GM19438 (cell line): Measurements from ENCODE around the gene TMEM217.
"Not testable (repeated sequence)": the region's sequence is repeated elsewhere in the genome, so short reads cannot be mapped to it uniquely, and the experiment has no call there.

Source experiments
- ATAC-seq: cut with Tn5 transposase; IDR thresholded peaks from one replicate; pipeline ENCODE4 v1.9.1; 2021; ENCODE audit warnings: low read depth; ENCODE audit not compliant: unreplicated experiment

TMEM217 gene

DNA sequence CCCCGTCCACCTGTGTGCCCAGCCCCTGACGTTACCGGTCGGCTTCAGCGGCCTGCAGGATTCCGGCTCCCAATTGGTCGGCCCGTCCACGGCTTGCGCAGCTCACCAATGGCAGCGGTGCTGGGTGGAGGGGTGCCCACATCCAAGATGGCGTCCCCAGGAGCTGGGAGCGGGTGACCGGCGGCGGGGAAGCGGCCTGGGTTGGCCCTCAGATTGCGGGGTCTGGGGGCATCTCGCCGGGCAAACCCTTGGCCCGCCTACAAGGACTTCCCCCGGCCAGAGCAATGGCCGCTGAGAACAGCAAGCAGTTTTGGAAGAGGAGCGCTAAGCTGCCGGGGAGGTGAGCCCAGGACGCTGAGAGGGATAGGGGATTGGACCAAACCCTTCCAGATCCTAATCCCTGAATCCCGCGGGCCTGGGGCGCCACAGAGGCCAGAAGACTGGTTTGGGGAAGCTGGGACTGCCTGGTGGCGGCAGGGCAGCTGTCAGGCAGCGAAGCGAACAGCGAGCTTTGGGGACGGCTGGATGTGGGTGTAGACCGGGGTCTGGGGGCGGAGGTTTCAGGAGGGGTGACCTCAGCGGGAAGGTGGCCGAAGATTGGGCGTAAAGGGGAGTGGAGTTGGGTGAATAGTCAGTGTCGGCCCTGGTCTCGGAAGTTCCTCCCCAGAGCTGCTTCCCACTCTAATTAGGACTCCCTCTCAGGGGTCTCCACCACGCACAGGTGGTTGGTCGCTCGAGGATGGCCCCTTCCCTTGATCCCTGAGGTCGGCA is at the start of gene TMEM217, which contains the start of gene TBC1D22B:
TMEM217 (minus strand) TSS at position 511 of the 771 bp plus-strand sequence. CDS start 39,114 bp downstream, outside the sequence.
TBC1D22B (plus strand) TSS at position 139 of the 771 bp plus-strand sequence; CDS start at position 285, 146 bp downstream.
- ATAC-seq, result peak; percentile 99

DNA sequence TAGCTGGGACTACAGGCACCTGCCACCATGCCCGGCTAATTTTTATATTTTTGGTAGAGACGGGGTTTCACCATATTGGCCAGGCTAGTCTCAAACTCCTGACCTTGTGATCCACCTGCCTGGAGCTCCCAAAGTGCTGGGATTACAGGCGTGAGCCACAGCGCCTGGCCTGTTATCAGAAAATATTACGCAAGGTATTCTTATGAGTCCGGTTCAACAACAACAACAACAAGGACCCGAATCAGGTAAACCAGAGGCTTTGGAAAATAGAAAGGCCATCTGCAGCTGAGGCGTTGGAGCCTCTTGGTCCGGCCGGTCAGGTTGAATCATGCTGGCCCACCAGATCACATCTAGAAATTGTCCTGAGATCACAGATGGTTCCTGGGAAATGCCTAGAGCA is 49.5 kb upstream of the TMEM217 start:
- not testable (repeated sequence) for ATAC-seq

DNA sequence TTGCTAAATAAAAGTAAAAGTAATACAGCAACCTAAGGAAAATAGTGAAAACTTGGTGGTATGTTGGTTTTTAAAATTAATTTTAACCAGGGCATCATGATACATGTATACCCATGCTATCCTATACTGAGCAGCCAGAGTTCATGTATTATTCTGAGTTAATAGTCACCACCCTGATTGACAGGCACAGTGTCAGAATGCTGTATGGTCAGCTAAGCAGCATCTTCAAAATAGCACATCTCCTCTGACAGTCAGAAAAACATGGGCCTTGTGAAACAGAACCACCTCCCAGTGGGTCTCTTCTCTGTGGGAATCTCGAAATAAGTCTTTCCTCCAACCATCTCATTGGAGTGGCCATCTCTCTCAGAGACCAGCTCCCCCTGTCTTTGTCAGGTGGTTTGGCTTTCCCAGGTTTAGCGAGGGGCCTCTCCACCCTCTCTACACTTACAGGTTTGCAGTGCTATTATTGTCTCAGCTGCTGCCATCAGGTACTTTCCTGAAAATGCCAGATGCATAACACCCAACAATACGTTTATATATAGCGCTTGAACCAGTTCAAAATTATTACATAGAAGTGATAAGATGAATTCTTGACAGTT is 48.8 kb upstream of the TMEM217 start:
- ATAC-seq, result no peak

DNA sequence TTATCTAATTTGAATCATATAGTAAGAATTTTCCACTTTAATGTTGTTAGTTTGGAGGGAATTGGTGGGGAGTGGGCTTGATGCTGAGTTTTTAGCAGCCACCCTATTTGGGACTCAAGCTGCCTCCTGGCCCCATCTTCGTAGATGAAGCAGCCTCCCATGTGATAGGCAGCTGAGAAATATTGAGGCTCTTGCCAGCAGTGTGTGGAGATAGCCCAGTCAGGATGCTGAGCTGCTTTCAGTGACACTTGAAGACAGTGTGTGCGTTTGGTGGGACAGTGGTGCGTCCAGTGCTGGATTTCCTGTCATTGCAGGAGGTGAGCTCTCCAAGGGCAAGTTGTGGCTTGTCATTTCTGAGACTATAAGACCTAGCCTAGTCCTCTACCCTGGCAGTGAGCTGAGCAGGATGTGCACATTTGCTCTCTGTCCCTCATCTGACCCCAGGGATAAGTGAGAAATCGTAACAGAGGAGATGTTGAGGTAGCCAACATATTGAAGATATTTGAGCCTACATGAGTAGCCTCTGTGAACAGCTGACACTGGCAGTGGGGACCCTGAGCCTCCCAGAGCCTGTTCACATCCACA is 48.0 kb upstream of the TMEM217 start:
- ATAC-seq, result no peak

DNA sequence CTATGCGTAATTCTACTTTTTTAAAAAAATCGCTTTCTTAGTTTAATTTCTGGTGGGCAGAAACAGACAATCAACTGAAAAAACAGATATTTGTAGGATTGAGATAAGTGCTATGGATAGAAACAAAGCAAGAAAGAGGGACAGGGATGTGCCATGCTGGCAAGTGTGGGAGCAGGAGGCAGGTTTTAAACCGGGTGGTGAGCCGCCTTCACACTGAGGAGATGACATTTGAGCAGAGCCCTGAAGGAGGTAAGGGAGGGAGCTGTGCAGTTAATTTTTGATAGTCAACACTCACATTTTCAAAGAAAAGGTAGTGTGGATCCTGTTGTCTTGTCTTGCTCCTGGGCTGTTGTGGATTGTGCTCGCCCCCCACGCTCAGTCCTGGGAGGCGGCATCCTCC is 46.8 kb upstream of the TMEM217 start:
- no peak for ATAC-seq

DNA sequence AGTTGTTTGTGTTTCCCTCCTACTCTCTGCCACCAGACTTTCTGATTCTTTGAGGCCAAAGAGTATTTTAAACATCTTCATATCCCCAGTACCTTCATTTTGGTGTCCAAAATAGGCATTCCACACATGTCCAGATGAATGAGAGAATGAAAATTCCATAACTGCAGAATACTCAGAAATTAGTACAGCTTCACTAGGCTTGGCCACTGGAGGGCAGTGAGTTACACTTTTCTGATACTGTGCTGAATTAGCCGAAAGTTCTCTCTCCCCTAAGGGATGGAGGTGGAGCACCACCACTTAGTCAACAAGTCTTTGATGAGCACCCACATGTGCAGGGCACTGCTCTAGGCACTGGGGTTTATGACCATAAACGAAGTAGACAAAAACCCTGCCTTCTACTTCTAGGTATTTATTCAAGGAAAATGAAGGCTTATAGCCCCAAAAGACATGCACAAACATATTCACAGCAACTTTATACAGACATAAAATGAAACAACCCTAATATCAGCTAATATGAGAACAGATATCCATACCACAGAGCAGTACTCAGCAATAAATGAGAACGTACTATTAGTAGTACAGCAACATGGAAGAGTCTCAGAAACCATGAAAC is 46.1 kb upstream of the TMEM217 start:
- no peak for ATAC-seq

DNA sequence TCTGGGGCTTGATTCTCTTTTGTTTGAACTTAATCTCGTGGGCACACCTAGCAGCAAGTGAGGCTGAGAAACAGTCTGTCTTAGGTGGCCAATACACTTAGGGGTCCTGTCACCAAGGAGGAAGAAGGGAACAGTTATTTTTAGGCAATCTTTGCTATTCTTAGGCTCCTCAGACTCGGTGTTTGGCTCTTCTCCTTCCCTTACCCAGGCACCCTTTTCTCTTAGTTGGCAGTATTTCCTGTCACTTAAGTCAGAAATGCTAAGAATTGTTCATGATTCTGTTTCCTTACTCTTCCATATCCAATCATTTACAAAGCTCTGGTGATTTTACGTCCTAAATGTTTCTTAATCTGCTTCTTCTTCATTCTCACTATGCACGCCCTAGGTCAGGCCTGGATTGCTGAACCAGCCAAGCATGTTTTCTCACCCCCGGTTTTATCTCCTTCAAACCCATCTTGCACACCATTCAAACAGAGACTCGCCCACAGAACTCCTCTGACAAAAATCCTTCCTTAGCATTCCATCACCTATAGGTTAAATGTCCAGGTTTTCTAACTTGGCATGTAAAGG is 45.2 kb upstream of the TMEM217 start:
- ATAC-seq, result no peak

DNA sequence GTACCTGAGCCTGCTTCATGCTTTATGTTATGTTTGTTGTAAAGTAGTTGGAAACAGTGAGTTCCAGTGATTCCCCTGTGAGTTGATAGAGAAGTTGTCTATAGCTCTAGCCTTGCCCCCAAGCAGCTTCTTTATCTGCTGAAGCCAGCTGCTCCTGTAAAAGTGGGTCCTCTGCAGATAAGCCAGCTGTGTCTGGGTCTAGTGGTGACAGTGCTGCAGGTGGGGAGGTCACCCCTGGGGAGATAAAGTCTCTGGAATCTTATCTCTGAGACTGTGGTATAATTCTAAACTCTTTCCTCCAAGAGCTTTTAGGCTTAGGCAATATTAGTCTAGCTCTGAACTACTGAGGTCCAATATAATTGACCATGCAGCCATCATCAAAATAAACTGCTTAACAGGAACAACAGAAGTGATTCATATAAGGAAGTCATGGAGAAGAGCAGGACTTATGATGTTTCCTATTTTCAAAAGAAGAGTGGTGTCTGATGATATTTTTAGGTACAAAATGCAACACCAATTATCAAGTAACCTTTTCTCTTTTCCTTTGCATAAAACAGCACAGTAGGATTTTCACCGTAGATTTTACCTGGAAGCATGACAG is 44.2 kb upstream of the TMEM217 start:
- ATAC-seq, result no peak

DNA sequence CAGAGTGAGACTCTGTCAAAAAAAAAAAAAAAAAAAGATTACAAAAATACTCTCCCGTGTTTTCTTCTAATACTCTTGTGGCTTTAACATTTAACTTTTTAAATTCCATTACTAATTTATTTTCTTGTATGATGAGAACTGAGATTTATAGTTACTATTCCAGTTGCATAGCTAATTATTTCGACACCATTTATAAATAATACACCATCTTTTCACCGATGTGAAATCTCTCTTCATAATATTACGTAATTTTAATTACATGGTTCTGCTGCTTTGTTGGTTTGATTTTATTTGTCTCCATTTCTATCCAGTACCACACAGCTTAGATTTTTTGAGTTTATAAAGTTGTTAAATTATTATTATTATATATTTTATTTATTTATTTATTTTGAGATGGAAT is 42.0 kb upstream of the TMEM217 start:
- ATAC-seq, result no peak

DNA sequence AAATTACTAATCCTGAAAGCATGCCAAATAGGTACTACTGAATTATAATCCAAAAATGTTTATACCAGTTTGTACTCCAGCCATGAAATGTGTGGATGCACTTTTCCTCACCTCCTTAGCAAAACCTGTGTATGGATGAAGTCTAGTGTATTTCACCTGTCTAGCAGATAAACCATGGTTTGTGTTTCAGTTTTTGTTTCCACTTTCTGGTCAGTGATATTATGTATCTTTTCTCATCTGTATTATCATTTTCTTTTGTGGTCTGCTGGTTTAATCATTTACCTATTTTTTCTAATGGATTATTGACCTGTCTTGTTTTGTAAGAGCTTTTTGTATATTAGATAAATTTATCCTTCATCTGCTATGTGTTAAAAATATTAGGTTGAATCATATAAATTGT is 41.0 kb upstream of the TMEM217 start:
- no peak for ATAC-seq

DNA sequence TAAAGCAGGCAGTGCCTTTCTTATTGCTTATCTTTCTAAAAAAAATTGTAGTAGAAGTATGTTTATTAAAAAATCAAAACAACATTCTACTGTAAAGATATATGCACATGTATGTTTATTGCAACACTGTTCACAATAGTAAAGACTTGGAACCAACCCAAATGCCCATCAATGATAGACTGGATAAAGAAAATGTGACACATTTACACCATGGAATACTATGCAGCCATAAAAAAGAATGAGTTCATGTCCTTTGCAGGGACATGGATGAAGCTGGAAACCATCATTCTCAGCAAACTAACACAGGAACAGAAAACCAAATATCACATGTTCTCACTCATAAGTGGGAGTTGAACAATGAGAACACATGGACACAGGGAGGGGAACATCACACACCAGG is 39.7 kb upstream of the TMEM217 start:
- not testable (repeated sequence) for ATAC-seq

DNA sequence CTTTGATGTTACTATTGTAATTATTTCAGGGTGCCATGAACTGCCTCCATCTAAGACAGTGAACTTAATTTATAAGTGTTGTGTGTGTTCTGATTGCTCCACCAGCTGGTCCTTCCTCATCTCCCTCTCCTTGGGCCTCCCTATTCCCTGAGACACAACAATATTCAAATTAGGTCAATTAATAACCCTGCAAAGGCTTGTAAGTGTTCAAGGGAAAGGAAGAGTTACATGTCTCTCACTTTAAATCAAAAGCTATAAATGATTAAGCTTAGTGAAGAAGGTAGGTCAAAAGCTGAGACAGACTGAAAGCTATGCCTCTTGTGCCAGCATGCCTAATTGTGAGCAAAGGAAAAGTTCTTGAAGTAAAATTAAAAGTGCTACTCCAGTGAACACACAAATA is 35.5 kb upstream of the TMEM217 start:
- no peak for ATAC-seq

DNA sequence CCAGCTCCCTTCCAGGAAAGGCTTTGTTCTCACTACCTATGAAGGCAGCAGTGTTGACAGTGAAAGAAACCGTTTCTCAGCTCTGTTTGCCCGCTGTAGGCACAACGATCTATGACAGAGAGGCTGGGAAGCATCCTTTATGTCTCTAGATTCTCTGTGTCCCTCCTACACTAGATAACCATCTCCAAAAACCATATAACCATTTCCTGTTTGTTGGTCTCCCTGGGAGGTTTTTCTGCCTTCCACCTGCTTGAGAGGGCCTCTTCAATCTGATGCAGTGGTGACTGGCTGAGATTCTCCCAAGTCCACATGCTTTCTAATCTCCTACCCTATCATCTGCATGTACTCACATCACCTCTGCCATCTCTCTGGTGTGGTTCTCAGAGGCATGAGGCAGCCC is 32.0 kb upstream of the TMEM217 start:
- ATAC-seq, result no peak

DNA sequence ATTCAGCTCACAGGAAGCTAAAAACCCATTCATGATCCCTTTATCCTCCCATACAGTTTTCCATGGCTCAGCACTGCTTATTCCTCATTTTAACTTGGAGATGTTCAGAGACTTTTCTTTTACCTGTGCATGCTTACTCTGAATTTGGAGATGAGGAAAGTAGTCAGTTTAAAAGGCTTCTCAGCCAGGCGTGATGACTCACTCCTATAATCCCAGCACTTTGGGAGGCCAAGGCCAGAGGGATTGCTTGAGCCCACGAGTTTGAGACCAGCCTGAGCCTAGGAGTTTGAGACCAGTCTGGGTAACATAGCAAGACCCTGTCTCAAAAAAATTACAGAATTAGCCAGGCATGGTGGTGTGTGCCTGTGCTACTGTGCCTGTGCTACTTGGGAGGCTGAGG is 30.3 kb upstream of the TMEM217 start:
- ATAC-seq, result no peak

DNA sequence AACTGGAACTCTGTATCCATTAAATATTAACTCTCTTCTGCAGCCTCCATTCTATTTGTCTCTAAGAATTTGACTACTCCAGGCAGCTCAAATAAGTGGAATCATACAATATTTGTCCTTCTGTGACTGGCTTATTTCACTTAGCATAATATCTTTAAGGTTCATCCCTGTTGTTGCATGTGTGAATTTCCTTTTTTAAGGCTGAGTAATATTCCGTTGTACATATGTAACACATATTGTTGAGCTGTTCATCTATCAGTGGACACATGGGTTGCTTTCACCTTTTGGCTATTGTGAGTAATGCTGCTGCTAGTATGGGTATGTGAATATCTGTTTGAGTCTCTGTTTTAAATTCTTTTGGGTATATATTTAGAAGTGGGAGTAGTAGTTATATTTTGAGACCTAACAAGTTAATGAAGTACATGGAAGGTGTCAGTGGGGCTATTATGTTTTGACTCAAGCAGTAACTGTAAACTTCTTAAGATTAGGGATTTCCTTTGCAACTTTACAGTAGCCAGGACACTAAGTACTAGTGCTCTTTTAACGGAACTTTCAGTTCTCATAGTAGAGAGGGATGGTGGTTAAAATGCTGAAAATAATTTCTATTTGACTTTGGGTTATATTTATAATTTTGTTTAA is 29.7 kb upstream of the TMEM217 start:
- ATAC-seq, result no peak

DNA sequence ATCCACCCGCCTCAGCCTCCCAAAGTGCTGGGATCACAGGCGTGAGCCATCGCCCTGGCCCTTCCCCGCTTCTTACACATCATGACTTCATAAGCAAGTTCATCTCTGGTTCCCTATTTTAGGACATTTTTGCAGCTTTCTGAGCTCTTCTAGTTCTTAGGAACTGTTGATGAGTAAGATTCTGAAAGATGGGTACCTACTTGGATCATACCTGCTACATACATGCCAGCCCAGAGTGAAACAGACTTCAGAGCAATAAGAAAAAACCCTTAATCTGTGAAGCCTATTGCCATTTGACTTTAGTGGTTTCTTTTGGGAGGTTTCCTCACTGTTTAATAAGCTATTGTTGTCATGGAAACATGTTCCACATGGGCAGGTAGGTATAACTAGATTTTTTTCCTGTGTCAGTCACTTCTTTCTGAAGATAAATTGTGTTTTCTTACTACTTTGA is 27.9 kb upstream of the TMEM217 start:
- ATAC-seq, result no peak

DNA sequence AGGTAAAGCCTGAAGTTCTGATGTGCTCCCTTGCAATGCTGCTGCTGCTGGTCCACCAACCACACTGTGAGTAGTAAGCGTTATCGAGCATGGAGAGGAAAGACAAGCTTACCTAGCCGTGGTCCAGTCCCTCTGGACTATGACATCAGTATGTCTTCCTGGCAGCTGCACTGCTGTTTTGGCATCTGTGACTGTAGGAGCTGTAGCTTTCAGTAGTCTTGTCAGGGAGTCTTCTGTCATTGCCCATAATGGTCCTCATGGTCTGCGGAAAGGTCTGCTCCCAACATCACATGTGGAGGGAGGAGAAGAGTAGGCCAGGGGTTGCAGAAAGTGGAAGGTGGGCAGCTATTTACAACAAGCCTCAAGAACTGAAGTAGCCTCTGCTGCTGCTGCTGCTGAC is 26.8 kb upstream of the TMEM217 start:
- ATAC-seq, result no peak

DNA sequence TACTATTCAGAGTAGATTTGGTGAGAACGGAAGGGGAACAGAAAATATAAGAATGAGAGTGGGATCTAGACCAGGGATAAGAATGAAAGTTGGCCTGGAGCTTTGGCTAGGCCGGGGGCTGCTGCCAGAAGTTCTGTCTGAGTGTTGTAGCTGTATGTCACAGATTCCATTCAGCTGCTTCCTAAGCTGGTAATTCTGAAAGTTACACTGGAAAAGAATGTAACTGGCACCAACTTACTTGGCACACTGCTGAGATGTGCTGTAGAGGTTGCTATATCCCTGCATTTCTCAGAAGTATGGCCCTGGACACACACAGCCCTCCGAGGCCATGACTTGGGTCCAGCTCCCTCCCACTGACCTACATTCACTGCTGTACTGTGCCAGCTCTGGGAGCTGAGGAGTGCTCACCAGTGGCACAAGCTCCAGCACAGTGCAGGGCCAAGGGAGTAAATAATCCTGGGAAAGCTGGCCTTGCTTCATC is 25.8 kb upstream of the TMEM217 start:
- ATAC-seq, result no peak

DNA sequence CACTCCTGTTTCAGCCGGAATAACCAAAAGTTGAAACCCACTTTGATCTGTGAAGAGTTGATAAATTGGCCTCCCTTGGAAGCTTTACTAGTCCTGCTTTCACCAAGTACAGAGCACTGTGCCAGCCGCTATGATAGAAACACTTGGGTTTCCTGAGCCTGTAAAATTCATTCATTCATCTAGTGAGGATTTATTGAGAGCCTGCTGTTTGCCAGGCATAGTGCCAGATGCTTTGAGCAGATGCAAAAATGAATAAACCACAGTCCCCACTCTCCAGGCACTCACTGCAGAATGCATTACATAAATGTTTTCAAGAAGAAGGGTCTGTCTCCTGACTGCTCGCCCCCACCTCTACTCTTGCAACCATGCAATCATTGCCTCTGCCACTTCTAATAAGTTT is 25.3 kb upstream of the TMEM217 start:
- ATAC-seq, result no peak

DNA sequence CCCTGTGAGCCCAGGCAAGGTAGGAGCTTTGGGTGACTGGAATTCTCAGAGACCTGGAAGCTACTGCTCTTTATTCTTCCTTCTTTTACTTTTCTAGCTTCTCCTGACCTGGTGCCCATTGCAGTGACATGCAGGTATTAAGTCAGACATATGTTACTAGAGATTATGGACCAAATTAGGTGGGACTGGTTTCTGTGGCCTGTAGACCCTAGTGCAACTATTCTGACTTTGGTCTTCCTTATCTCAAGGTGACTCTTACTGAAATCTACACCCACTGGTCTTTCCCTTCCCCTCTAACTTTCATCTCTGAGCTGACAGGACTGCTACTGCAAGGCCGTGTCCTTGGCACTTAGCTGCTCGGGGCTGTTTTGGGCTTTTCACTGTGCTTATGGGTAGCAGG is 24.4 kb upstream of the TMEM217 start:
- no peak for ATAC-seq
